Colonic mucosa (tissue), 4 donors: Measurements from ENCODE around the gene SLIT1. TPM values are rescaled to one million over a fixed set of nuclear protein-coding genes. Genes with fewer than 3 reads are reported as not detected.
A peak's percentile ranks its signal among the peaks of the same experiment; 100 is the strongest.

Source experiments
- DNase-seq: peaks from one replicate; pipeline ENCODE4 v3.0.0-alpha.2; 2020
- H3K27ac ChIP-seq: fragments of 200-600 bp; one replicate; pipeline ENCODE4 v1.8.0; 2021
- H3K27me3 ChIP-seq: fragments of 200-600 bp; one replicate; pipeline ENCODE4 v1.8.0; 2021
- H3K36me3 ChIP-seq: fragments of 200-600 bp; one replicate; pipeline ENCODE4 v1.8.0; 2021
- H3K4me1 ChIP-seq: fragments of 200-600 bp; one replicate; pipeline ENCODE4 v1.8.0; 2021; ENCODE audit warnings: mild to moderate bottlenecking
- H3K4me3 ChIP-seq: fragments of 200-600 bp; one replicate; pipeline ENCODE4 v1.8.0; 2021
- H3K9ac ChIP-seq, 2 donors: one replicate each; pipeline ENCODE4 v1.7.0; 2013; ENCODE audit warnings: control low read depth in 2 of 2, low read depth in 2 of 2, low read length in 2 of 2
- H3K9me3 ChIP-seq: fragments of 200-600 bp; one replicate; pipeline ENCODE4 v1.8.0; 2021
- CTCF ChIP-seq: fragments of 200-600 bp; IDR thresholded peaks from one replicate; pipeline ENCODE4 v1.8.0; 2022; ENCODE audit warnings: antibody characterized with exemption, mild to moderate bottlenecking
- intact Hi-C: fragments of 100-400 bp; cut with DNase I; formaldehyde crosslinking; loops from one replicate; pipeline ENCODE4 v1.14.1; 2022
- total RNA-seq, 2 donors: library from RNA; stranded (reverse); fragmentation: NEBNext Ultra II Directional in 1 of 2; extraction: Animal tissue kit (Norgen Biotek cat#: 25700) in 1 of 2; gene quantifications; one replicate each; pipeline ENCODE4 v1.2.1, GENCODE V29; 2021
- donor health status: healthy.
- donor health status: DM: no; HTN: no; CAD: no.
- donor health status: DM: no; HTN: no; CAD: no.

SLIT1 gene
- total RNA-seq, 2 donors from 2014 or later, result 0.17 to 0.24 TPM

DNA sequence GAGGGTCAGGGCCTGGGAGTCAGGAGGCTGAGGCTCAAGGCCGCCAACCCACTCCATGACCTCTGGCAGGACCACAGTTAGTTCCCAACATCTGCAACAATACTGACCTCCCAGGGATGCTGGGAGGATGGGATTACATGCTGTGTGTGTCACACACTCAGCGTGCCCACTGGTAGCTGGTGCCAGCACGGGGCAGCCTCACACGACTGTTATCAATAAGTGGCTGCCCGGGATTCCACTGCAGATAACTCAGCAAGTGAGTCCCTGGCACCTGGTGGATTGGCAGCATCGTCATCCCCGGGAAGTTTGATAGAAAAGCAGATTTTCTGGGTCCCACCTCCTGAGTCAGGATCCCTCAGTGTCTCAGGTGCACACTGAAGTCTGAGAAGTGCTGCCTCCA lies 110.3 kb downstream of the SLIT1 start:
- no peaks in the 10 kb centered on the region for H3K9me3 ChIP-seq
- H3K27me3 ChIP-seq, result no peaks in the 10 kb centered on the region
- H3K4me3 ChIP-seq, result no peak overlapping the region
- no peak for DNase-seq
- no peaks in the 10 kb centered on the region for H3K36me3 ChIP-seq
- H3K4me1 ChIP-seq, result no peaks in the 10 kb centered on the region
- no peak for TF ChIP-seq CTCF
- H3K9ac ChIP-seq, result no peak overlapping the region
- H3K27ac ChIP-seq, result no peak overlapping the region
- intact Hi-C loops, result no loop called here

- intact Hi-C loops, result loop anchor here (5.0 kb wide), 1 partner anchor 43 kb away; no protein-coding TSS in a partner anchor
- H3K4me1 ChIP-seq, result no peaks in the 10 kb centered on the region
- no peak overlapping the region for H3K4me3 ChIP-seq
- H3K27me3 ChIP-seq, result no peaks in the 10 kb centered on the region
- no peak for TF ChIP-seq CTCF
- H3K36me3 ChIP-seq, result no peaks in the 10 kb centered on the region
- no peaks in the 10 kb centered on the region for H3K9me3 ChIP-seq
- no peak for DNase-seq
- H3K27ac ChIP-seq, result no peak overlapping the region
- H3K9ac ChIP-seq, result no peak overlapping the region
These were observed 111.3 kb downstream of the SLIT1 start for GRCh38 chr10:97074256-97075145.

- Histone ChIP-seq H3K36me3 (no peaks in the 10 kb centered on the region), H3K27ac (no peak overlapping the region), H3K4me3 (no peak overlapping the region), H3K9me3 (no peaks in the 10 kb centered on the region), H3K4me1 (no peaks in the 10 kb centered on the region), H3K27me3 (no peaks in the 10 kb centered on the region), H3K9ac (no peak overlapping the region)
- intact Hi-C loops, result loop anchor here (1.0 to 5.0 kb wide), 2 partner anchors 44 to 137 kb away; no protein-coding TSS in a partner anchor
- TF ChIP-seq CTCF, result peak; percentile 92
- DNase-seq, result peak; percentile 77
These were observed 112.7 kb downstream of the SLIT1 start for GRCh38 chr10:97072851-97073665.

- Histone ChIP-seq H3K27me3 (no peaks in the 10 kb centered on the region), H3K4me3 (no peak overlapping the region), H3K36me3 (no peaks in the 10 kb centered on the region), H3K9ac (no peak overlapping the region), H3K4me1 (no peaks in the 10 kb centered on the region), H3K9me3 (no peaks in the 10 kb centered on the region), H3K27ac (no peak overlapping the region)
- intact Hi-C loops, result loop anchor here (5.0 kb wide), 1 partner anchor 46 kb away; no protein-coding TSS in a partner anchor
- no peak for TF ChIP-seq CTCF
- no peak for DNase-seq
These were observed 114.3 kb downstream of the SLIT1 start for GRCh38 chr10:97071496-97071895.

DNA sequence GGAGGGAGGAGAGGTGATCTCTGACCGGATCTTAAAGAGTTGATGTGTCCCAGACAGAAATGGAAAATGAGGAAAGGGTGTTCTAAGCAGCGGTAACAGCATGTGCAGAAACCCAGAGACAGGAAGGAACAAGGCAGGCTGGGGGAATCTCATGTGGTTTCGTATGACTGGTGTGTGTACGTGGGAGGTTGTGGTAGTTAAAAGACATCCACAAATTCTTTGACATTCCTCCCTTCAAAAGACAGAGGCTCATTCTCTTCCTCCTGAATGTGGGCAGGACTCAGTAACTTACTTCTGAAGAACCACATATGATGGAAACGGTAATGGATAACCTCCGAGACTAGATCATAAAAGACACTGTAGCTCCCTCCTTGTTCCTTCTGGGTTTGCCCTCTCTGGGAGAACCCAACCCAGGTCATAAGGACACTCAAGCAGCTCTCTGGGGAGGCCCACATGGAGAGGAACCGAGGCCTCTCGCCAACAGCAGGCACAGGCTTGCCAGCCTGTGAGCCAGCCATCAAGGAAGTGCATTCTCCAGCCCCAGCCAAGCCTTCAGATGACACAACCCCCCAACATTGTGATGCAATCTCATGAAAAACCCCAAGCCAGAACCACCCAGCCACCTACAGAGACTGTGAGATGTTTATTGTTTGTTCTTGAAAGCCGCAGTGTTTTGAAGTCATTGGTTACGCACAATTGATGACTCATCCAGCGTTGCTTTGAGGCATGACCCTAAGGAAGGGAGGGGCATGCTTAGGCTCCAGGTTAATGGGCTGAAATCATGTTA lies 116.0 kb downstream of the SLIT1 start:
- Histone ChIP-seq H3K27ac (no peak overlapping the region), H3K27me3 (no peaks in the 10 kb centered on the region), H3K9me3 (no peaks in the 10 kb centered on the region), H3K4me1 (no peaks in the 10 kb centered on the region), H3K9ac (no peak overlapping the region), H3K36me3 (no peaks in the 10 kb centered on the region), H3K4me3 (no peak overlapping the region)
- DNase-seq, result no peak
- intact Hi-C loops, result loop anchor here (5.0 kb wide), 1 partner anchor 48 kb away; no protein-coding TSS in a partner anchor
- TF ChIP-seq CTCF, result no peak
